HG02938 (cell line): Measurements from ENCODE around the gene NTRK3.

Experiments used
- ATAC-seq: cut with Tn5 transposase; IDR thresholded peaks from one replicate; pipeline ENCODE4 v1.9.1; 2021; ENCODE audit warnings: mild to moderate bottlenecking, moderate library complexity; ENCODE audit not compliant: unreplicated experiment

NTRK3 gene

GRCh38 chr15:87952736-87953287 lies 303.7 kb downstream of the NTRK3 start:
- no peak for ATAC-seq

GRCh38 chr15:87949575-87950223 lies 306.8 kb downstream of the NTRK3 start:
- ATAC-seq = no peak

GRCh38 chr15:87949151-87949574 lies 307.4 kb downstream of the NTRK3 start:
- no peak for ATAC-seq

GRCh38 chr15:87947560-87947959 lies 309.0 kb downstream of the NTRK3 start:
- ATAC-seq = no peak

- no peak for ATAC-seq
Observed at GRCh38 chr15:87945246-87945645, 311.3 kb downstream of the NTRK3 start.

- ATAC-seq = no peak
Observed at GRCh38 chr15:87944691-87945090, 311.8 kb downstream of the NTRK3 start.

GRCh38 chr15:87944050-87944449 lies 312.5 kb downstream of the NTRK3 start:
- ATAC-seq = no peak

GRCh38 chr15:87943626-87944025 lies 312.9 kb downstream of the NTRK3 start:
- no peak for ATAC-seq

GRCh38 chr15:87942316-87942715 lies 314.2 kb downstream of the NTRK3 start:
- ATAC-seq = no peak

- ATAC-seq = no peak
Observed at GRCh38 chr15:87941606-87942005, 314.9 kb downstream of the NTRK3 start.

GRCh38 chr15:87940768-87941167 lies 315.8 kb downstream of the NTRK3 start:
- ATAC-seq = no peak

- ATAC-seq = no peak
Observed at GRCh38 chr15:87939848-87940457, 316.6 kb downstream of the NTRK3 start.

GRCh38 chr15:87938031-87938430 lies 318.5 kb downstream of the NTRK3 start:
- no peak for ATAC-seq

GRCh38 chr15:87935583-87935982 lies 321.0 kb downstream of the NTRK3 start:
- no peak for ATAC-seq

- ATAC-seq = no peak
Observed at GRCh38 chr15:87931584-87931983, 325.0 kb downstream of the NTRK3 start.

- ATAC-seq = no peak
Observed at GRCh38 chr15:87930457-87930856, 326.1 kb downstream of the NTRK3 start.

GRCh38 chr15:87929841-87930240 lies 326.7 kb downstream of the NTRK3 start:
- ATAC-seq = no peak

GRCh38 chr15:87924433-87924832 lies 332.1 kb downstream of the NTRK3 start:
- no peak for ATAC-seq

GRCh38 chr15:87919064-87919463 lies 337.5 kb downstream of the NTRK3 start:
- ATAC-seq = no peak

GRCh38 chr15:87917480-87917879 lies 339.1 kb downstream of the NTRK3 start:
- ATAC-seq = no peak

- ATAC-seq = no peak
Observed at GRCh38 chr15:87916208-87916607, 340.3 kb downstream of the NTRK3 start.

- ATAC-seq = no peak
Observed at GRCh38 chr15:87910301-87910700, 346.2 kb downstream of the NTRK3 start.
